OCI-LY3 (cell line): Measurements from ENCODE around the gene GRN.

Experiments used
- H2AFZ ChIP-seq: fragments of 200-600, 300-600 bp; shearing (Covaris generic); 2 replicates; pipeline ENCODE4 v1.6.0; 2014; ENCODE audit warnings: antibody characterized with exemption, low read depth, low read length
- H3K27ac ChIP-seq: fragments of 200-600, 300-600 bp; sonication (generic); 2 replicates; pipeline ENCODE4 v1.5.1; 2014; ENCODE audit warnings: mild to moderate bottlenecking, low read length, moderate library complexity, mixed read lengths
- H3K27me3 ChIP-seq: fragments of 200-600, 300-600 bp; sonication (generic); 2 replicates; pipeline ENCODE4 v1.6.1; 2014; ENCODE audit warnings: low read depth, low read length, mixed read lengths
- H3K36me3 ChIP-seq: fragments of 200-600, 300-600 bp; sonication (generic); replicated peaks from 2 replicates; pipeline ENCODE3; 2014; ENCODE audit warnings: low read depth, low read length, mixed read lengths
- H3K4me1 ChIP-seq: fragments of 300-600, 200-600 bp; sonication (generic); 2 replicates; pipeline ENCODE4 v1.6.1; 2014; ENCODE audit warnings: low read length, mixed read lengths
- H3K4me2 ChIP-seq: fragments of 200-600, 300-600 bp; sonication (generic); 2 replicates; pipeline ENCODE4 v1.6.1; 2014; ENCODE audit warnings: low read length, mixed read lengths
- H3K4me3 ChIP-seq: fragments of 300-600, 200-600 bp; sonication (generic); 2 replicates; pipeline ENCODE4 v1.5.1; 2014; ENCODE audit warnings: antibody characterized with exemption, mild to moderate bottlenecking, low read length, moderate library complexity
- H3K79me2 ChIP-seq: fragments of 300-600, 200-600 bp; shearing (Covaris generic); 2 replicates; pipeline ENCODE4 v1.6.1; 2014; ENCODE audit warnings: mild to moderate bottlenecking, low read length, mixed read lengths
- H3K9ac ChIP-seq: fragments of 300-600, 200-600 bp; shearing (Covaris generic); 2 replicates; pipeline ENCODE4 v1.6.0; 2014; ENCODE audit warnings: mild to moderate bottlenecking, low read length, moderate library complexity
- H3K9me3 ChIP-seq: fragments of 200-600, 300-600 bp; shearing (Covaris generic); 2 replicates; pipeline ENCODE4 v1.6.1; 2014; ENCODE audit warnings: low read length, mixed read lengths; ENCODE audit not compliant: insufficient read depth
- H4K20me1 ChIP-seq: fragments of 200-600, 300-600 bp; sonication (generic); 2 replicates; pipeline ENCODE4 v1.6.1; 2016; ENCODE audit warnings: low read length, mixed read lengths; ENCODE audit not compliant: insufficient read depth
- EZH2phosphoT487 ChIP-seq: fragments of 200-600 bp; shearing (Covaris generic); IDR thresholded peaks from 2 replicates; pipeline ENCODE4 v1.6.1; 2018; ENCODE audit warnings: antibody characterized with exemption, mixed run types, low read depth
- TF ChIP-seq, protein P1 (sequence below): fragments of 200-600, 300-600 bp; sonication (generic); IDR thresholded peaks from 2 replicates; pipeline ENCODE4 v1.5.1; 2014; ENCODE audit warnings: antibody characterized with exemption, low read length, low read depth

GRN gene

GRCh38 chr17:44308320-44308818, 36.7 kb upstream of the GRN start, which contains the start of gene RUNDC3A:
Gene RUNDC3A, plus strand, starts transcription at chr17:44308601. Its CDS starts 232 bp downstream, at chr17:44308833.
- no peaks in the 10 kb centered on the region for H3K9me3 ChIP-seq
- H2AFZ ChIP-seq, result peak within 1 kb of the TSS; percentile 39; the same call in 1 of the 2 replicates
- H3K4me1 ChIP-seq, result peaks cover 8% of the 10 kb centered on the region
- no peaks in the 10 kb centered on the region for H3K36me3 ChIP-seq
- H3K79me2 ChIP-seq, result no peaks in the 10 kb centered on the region
- H3K27me3 ChIP-seq, result peaks cover 3% of the 10 kb centered on the region; the same call in 1 of the 2 replicates
- H3K9ac ChIP-seq, result peak within 1 kb of the TSS; percentile 40
- TF ChIP-seq, protein P1, sequence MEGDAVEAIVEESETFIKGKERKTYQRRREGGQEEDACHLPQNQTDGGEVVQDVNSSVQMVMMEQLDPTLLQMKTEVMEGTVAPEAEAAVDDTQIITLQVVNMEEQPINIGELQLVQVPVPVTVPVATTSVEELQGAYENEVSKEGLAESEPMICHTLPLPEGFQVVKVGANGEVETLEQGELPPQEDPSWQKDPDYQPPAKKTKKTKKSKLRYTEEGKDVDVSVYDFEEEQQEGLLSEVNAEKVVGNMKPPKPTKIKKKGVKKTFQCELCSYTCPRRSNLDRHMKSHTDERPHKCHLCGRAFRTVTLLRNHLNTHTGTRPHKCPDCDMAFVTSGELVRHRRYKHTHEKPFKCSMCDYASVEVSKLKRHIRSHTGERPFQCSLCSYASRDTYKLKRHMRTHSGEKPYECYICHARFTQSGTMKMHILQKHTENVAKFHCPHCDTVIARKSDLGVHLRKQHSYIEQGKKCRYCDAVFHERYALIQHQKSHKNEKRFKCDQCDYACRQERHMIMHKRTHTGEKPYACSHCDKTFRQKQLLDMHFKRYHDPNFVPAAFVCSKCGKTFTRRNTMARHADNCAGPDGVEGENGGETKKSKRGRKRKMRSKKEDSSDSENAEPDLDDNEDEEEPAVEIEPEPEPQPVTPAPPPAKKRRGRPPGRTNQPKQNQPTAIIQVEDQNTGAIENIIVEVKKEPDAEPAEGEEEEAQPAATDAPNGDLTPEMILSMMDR, result no peak
- no peak for TF ChIP-seq EZH2phosphoT487
- peak within 1 kb of the TSS; percentile 73 for H3K4me2 ChIP-seq
- no peaks in the 10 kb centered on the region for H4K20me1 ChIP-seq
- peak within 1 kb of the TSS; percentile 78 for H3K4me3 ChIP-seq
- H3K27ac ChIP-seq, result no peak within 1 kb of the TSS

GRCh38 chr17:44308865-44309264, 36.2 kb upstream of the GRN start:
- H3K27me3 ChIP-seq, result peaks cover 3% of the 10 kb centered on the region; the same call in 1 of the 2 replicates
- H3K9me3 ChIP-seq, result no peaks in the 10 kb centered on the region
- no peaks in the 10 kb centered on the region for H3K79me2 ChIP-seq
- peak overlapping the region; percentile 73 for H3K4me2 ChIP-seq
- peaks cover 8% of the 10 kb centered on the region for H3K4me1 ChIP-seq
- no peaks in the 10 kb centered on the region for H4K20me1 ChIP-seq
- TF ChIP-seq, protein P1, result no peak
- TF ChIP-seq EZH2phosphoT487, result no peak
- peak overlapping the region; percentile 40 for H3K9ac ChIP-seq
- peak overlapping the region; percentile 78 for H3K4me3 ChIP-seq
- H3K27ac ChIP-seq, result no peak overlapping the region
- H2AFZ ChIP-seq, result peak overlapping the region; percentile 39; the same call in 1 of the 2 replicates
- H3K36me3 ChIP-seq, result no peaks in the 10 kb centered on the region

GRCh38 chr17:44309472-44309871, 35.6 kb upstream of the GRN start:
- Histone ChIP-seq H4K20me1 (no peaks in the 10 kb centered on the region), H3K4me1 (peaks cover 8% of the 10 kb centered on the region), H3K27me3 (peaks cover 3% of the 10 kb centered on the region; the same call in 1 of the 2 replicates), H3K9me3 (no peaks in the 10 kb centered on the region), H3K9ac (no peak overlapping the region), H3K4me3 (peak overlapping the region; percentile 78), H3K36me3 (no peaks in the 10 kb centered on the region), H3K79me2 (no peaks in the 10 kb centered on the region), H3K4me2 (peak overlapping the region; percentile 73), H2AFZ (no peak overlapping the region), H3K27ac (no peak overlapping the region)
- TF ChIP-seq EZH2phosphoT487, result no peak
- TF ChIP-seq, protein P1, result 0 out of 2 replicates have a peak, but pooled peaks have one; percentile 2

GRCh38 chr17:44310188-44310587, 34.9 kb upstream of the GRN start:
- Histone ChIP-seq H3K27me3 (peaks cover 3% of the 10 kb centered on the region; the same call in 1 of the 2 replicates), H3K4me2 (no peak overlapping the region), H3K9me3 (no peaks in the 10 kb centered on the region), H3K79me2 (no peaks in the 10 kb centered on the region), H3K9ac (no peak overlapping the region), H2AFZ (no peak overlapping the region), H3K4me3 (no peak overlapping the region), H3K4me1 (peaks cover 8% of the 10 kb centered on the region), H3K36me3 (no peaks in the 10 kb centered on the region), H3K27ac (no peak overlapping the region), H4K20me1 (no peaks in the 10 kb centered on the region)
- TF ChIP-seq EZH2phosphoT487, result no peak
- TF ChIP-seq, protein P1, result no peak
